AG09309 (cell line): ENCODE results near the gene TBCD.

Source experiments
- DNase-seq: peaks from one replicate; pipeline ENCODE4 v3.0.0-alpha.2; 2010; ENCODE audit warnings: low read depth
- H3K4me3 ChIP-seq: 2 replicates; pipeline ENCODE4 v1.5.1; 2011; ENCODE audit warnings: mild to moderate bottlenecking, low read depth, low read length, moderate library complexity; ENCODE audit not compliant: control insufficient read depth
- TF ChIP-seq, protein P1 (sequence below): IDR thresholded peaks from 2 replicates; pipeline ENCODE4 v1.5.1; 2011; ENCODE audit warnings: mild to moderate bottlenecking, low read depth, low read length, inconsistent platforms; ENCODE audit not compliant: insufficient read depth, control insufficient read depth; ENCODE audit errors: missing control alignments

The TBCD gene

DNA sequence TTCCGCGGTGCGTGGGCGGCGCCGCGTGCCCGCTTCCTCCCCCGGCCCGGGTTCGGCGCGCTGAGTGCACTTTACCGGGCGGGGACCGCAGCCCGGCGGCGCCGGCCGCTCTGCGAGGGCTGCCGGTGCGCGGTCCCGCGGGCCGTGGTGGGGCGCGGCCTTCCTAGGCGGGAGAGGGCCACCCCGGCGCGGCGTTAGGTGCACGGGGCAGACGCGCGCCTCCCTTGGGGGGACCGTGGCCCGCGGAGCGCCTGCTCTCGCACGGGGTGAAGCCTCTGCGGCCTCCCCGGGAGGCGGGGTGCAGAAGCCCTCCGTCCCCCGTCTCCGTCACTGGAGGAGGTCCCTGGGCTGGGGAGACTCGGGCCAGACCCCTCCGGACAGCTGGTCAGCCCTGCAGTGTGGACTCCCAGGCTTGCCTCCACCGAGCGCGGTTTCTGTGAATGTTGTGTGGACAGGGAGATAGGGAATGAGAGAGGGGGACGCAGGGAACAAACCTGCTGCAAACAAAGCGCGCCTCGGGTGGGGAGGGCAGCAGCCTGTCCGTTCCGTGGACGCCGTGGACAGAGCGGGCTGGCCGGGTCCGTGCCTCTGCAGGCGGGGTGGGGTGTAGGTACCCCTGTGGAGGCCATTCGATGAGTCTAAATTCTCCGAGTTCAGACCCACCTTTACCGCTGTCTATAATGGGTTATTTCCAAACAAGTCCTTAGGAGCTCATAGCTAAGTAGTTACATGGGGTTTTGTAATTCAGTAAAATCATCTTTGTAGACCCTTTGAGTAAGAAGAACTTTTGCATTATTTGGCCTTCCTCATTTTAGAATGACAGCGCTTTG is 721 bp downstream of the TBCD start:
- TF ChIP-seq, protein P1, sequence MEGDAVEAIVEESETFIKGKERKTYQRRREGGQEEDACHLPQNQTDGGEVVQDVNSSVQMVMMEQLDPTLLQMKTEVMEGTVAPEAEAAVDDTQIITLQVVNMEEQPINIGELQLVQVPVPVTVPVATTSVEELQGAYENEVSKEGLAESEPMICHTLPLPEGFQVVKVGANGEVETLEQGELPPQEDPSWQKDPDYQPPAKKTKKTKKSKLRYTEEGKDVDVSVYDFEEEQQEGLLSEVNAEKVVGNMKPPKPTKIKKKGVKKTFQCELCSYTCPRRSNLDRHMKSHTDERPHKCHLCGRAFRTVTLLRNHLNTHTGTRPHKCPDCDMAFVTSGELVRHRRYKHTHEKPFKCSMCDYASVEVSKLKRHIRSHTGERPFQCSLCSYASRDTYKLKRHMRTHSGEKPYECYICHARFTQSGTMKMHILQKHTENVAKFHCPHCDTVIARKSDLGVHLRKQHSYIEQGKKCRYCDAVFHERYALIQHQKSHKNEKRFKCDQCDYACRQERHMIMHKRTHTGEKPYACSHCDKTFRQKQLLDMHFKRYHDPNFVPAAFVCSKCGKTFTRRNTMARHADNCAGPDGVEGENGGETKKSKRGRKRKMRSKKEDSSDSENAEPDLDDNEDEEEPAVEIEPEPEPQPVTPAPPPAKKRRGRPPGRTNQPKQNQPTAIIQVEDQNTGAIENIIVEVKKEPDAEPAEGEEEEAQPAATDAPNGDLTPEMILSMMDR = no peak
- no peak for DNase-seq
- peak overlapping the region; percentile 93 for H3K4me3 ChIP-seq

DNA sequence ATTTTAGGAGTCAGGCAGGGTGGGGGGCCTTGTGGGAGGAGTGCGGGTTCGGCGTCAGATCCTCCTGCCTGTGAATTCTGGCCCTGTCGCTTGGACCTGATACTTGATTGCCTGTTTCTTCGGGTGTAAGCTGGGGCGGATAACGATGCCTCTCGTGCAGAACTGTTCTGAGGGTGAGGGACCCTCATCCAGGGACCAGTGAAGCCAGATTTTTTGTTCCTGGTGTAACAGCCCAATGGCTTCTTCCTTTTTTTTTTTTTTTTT is 1.3 kb downstream of the TBCD start:
- peak overlapping the region; percentile 93 for H3K4me3 ChIP-seq
- no peak for DNase-seq
- TF ChIP-seq, protein P1 = no peak

DNA sequence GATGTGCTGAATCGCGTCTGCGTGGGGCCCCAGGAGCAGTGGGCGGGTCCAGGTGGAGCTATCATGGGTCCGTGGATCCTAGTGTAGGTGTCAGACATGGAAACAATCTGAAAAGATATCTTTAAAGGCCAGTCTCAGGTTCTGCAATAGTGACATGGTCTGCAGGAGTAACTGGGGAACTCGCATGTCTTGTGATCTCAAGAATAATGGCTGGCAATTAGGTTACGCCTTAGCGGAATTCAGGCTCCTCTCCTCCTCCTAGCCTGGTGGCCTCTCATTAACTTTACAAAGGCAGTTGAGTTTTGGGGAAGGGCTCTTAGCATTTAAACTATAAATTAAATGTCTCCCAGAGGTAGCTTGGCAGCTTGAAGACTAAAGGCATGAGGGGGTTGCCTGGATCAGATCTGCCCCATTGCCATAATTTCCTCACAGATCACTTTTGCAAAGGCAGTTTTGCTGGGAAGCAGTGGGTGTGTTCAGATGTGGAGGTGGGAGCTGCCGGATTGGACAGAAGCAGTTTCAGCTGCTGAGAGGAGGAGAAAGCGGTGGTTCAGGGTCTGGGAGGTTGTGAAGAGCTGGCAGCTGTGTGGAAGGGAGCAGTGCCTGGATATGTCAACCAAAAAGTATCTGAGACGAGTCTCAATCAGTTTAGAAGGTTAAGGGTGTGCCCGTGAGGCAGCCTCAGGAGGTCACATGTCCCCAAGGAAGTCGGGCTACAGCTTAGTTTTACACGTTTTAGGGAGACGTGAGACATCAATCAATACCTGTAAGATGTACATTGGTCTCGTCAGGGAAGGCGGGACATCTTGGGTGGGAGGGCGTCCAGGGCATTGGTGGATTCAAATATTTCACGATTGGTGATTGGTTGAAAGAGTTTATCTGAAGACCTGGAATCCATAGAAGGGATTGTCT is 2.7 kb downstream of the TBCD start:
- DNase-seq = no peak
- TF ChIP-seq, protein P1 = no peak
- H3K4me3 ChIP-seq = no peak overlapping the region

DNA sequence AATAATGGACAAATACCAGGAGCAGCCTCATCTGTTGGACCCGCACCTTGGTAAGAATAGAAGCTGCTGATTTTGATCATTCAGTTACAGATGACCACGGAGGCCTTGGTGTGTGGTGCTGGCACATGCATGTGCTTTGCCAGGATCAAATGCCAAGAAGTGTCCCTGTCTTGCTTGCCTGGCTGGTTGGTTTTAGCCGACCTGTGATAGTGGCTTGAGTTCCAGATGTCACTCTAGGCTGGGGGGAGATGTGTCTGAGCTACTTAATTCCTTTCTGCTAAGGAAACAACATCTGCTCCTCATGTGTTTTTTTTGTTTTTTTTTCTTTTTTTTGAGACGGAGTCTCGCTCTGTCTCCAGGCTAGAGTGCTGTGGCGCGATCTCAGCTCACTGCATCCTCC is 4.3 kb downstream of the TBCD start:
- H3K4me3 ChIP-seq = no peak overlapping the region
- no peak for DNase-seq
- TF ChIP-seq, protein P1 = no peak

DNA sequence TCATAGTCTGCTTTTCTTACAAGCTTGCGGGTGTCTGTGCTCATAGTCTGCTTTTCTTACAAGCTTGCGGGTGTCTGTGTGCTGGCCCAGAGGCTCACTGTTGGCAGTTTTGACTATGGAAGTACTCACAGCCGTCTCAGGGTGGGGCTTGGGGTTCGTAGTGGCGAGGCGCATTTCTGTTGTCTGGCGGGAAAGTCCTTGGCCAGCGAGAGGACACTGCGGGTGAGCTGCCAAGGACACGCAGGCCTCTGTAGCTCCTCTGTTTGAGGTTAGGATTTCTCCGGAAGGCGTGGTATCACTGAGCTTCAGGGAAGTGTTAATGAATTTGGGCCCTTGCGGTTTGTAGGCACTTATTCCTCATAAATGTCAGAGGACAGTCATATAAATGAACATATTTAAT is 13.5 kb downstream of the TBCD start:
- DNase-seq = no peak
- TF ChIP-seq, protein P1 = no peak
- no peak overlapping the region for H3K4me3 ChIP-seq

DNA sequence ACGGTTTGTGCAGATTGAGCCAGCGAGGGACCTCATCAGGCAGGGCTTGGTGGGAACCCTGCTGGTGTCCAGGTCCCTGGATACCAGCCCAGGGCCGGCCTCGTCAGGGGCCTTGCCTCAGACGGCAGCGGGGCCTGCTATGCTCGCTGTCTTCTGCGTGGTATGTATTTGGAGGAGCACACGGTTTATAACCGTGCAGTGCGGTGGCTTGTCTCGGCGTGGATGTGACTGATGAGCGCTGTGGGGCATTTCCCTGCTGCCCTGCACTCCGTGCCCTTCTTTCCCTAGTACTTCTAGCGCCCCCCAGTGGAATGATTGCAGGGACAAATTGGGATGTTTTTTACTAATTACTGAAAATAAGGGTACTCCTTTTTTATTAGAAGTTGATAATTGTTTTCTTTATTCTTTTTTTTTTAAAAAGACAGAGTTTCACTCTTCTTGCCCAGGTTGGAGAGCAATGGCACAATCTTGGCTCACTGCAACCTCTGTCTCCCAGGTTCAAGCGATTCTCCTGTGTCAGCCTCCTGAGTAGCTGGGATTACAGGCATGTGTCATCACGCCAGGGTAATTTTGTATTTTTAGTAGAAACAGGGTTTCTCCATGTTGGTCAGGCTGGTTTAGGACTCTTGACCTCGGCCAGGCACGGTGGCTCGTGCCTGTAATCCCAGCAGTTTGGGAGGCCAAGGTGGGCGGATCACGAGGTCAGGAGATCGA is 15.3 kb downstream of the TBCD start:
- TF ChIP-seq, protein P1 = peak; percentile 60
- DNase-seq = no peak
- H3K4me3 ChIP-seq = no peak overlapping the region
